Cardiac fibroblast (primary cell): Measurements from ENCODE around the gene CHST15.

Source experiments
- DNase-seq, 2 donors: peaks; one replicate each; pipeline versions ENCODE4 v3.0.0 to v3.0.0-alpha.2; 2010; ENCODE audit warnings: low read depth in 2 of 2
- H3K4me3 ChIP-seq, 2 donors: replicated peaks in 1 of 2; 1 replicate in 1 of 2; 2 replicates in 1 of 2; pipeline ENCODE4 v1.5.1; 2011; ENCODE audit warnings: low read depth in 2 of 2, low read length in 2 of 2, mild to moderate bottlenecking in 2 of 2, moderate library complexity in 1 of 2
- TF ChIP-seq, protein P1 (sequence below): IDR thresholded peaks from one replicate; pipeline ENCODE4 v1.5.1; 2011; ENCODE audit warnings: low read depth, mild to moderate bottlenecking, low read length, inconsistent platforms

The CHST15 gene

DNA sequence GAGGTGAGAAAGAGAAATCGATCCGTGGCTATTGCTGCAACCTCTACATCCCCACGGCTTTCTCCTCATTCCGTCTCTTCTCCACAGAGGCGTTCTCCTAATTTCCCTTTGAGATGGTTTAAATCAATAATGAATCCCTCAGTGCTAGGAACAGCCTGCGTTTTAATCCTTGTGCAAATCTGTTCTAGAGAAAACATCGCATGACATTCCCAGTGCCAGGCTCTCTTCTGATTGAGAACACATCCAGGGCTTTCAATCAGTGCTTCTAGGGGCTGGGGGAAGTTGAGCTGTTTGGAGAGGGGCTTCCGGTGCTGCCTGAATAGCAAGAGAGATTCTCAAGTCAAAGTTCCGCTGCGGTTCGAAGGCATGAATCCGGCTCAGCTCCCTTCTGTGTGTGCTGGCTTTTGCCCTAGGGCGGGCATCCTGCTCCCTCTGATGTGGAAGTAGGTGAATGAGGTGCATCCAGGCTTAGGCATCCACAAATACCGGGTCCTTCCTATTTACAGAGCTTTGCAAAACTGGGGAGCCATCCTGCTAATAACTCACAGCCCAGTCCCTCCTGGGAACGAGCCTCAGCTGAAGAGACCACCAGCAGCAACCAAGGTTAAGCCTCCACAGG is 62.8 kb downstream of the CHST15 start:
- H3K4me3 ChIP-seq: no peak overlapping the region
- no peak for DNase-seq

DNA sequence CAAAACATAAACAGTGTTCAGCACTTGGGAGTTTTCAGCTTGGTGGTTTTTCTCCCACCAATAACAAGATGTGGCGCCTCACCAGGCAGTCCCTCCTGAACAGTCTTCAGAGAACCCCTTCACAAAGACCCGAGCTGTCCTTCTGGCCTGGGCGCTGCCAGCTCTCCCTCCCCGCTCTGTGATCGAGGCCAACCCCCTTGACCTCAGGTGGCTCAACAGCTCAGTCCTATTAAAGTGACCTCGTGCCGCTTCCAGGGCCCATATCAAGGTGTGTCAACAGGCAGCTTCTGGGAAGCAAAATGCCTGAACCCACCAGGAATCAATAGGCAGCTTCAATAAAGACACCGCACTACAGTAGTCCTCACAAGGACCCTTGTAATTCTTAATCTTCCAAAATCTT is 63.3 kb downstream of the CHST15 start:
- H3K4me3 ChIP-seq: no peak overlapping the region
- no peak for DNase-seq
- TF ChIP-seq, protein P1, sequence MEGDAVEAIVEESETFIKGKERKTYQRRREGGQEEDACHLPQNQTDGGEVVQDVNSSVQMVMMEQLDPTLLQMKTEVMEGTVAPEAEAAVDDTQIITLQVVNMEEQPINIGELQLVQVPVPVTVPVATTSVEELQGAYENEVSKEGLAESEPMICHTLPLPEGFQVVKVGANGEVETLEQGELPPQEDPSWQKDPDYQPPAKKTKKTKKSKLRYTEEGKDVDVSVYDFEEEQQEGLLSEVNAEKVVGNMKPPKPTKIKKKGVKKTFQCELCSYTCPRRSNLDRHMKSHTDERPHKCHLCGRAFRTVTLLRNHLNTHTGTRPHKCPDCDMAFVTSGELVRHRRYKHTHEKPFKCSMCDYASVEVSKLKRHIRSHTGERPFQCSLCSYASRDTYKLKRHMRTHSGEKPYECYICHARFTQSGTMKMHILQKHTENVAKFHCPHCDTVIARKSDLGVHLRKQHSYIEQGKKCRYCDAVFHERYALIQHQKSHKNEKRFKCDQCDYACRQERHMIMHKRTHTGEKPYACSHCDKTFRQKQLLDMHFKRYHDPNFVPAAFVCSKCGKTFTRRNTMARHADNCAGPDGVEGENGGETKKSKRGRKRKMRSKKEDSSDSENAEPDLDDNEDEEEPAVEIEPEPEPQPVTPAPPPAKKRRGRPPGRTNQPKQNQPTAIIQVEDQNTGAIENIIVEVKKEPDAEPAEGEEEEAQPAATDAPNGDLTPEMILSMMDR: no peak

More for the DNA sequence above, 62.8 kb downstream of the CHST15 start:
- TF ChIP-seq, protein P1: no peak

DNA sequence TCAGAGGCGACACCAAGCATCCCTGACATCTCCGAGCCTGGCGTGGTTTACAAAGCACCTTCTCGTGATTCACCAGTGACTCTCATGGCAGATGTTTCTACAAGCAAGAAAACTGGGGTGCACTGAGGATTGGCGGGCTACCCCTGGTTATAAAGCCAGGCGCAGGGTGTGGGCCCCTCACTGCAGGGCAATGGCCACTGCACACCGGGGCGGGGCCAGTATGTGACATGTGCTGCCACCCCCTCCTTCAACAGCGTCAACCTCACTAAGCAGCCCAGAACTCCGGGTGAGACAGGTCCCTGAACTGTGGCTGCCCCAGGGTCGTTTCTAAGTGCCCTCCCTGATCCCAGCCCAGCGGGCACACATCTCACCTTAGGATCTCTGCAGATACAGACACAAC is 63.8 kb downstream of the CHST15 start:
- H3K4me3 ChIP-seq: no peak overlapping the region
- TF ChIP-seq, protein P1: no peak
- no peak for DNase-seq

DNA sequence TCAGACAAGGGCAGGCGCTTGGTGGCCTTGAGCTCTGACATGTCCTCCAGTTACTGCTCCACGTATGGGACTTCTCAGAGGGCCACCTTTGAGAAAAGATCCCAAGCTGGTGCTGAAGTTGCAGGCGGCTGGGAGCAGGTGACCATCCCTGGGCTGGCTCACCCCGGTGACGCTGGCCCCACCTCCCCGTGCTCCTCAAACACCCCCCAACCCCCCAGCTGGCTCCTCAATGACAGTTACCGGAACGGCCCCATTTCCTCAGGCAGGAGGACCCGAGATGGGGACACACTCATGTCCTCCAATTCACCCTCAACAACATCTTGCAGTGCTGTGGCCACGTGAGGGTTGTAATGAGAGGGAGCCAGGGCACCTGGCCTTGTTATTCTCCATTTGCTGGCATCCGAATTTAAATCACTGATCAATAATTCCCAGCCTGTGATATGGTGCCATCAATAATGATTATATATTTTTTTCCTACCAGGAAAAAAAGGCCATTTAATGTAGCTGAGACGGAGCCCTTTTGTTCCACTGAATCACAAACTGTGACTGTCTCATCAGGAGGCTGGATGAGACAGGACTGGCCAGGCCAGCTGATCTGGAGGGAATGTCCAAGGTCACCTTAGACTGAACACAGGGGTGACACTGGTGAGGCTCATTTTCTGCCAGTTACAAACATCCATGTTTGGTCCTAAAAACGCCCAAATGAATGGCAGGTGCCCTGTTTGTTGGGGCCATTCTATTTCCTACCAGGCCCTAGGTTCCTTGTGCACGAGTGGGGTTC is 64.5 kb downstream of the CHST15 start:
- TF ChIP-seq, protein P1: no peak
- H3K4me3 ChIP-seq: no peak overlapping the region
- DNase-seq: no peak

DNA sequence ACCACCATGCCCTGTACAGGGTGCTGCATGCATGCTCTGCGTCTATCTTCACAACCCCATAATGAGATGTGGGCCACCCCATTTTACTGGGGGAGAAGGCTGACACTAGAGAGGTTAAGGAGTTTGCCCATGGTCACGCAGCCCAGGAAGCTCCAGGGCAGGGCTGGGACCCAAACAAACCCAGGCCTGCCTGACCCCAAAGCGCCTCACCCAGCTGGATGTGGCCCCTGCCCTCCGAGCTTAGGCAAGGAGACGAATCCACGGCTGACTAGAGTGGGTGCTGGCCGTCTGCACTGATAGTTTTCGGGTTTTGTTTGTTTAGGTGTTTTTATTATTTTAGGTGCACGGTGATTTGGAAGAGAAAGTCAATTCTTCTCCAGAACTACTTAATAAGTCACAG is 65.7 kb downstream of the CHST15 start:
- DNase-seq: no peak
- no peak overlapping the region for H3K4me3 ChIP-seq
- TF ChIP-seq, protein P1: no peak

DNA sequence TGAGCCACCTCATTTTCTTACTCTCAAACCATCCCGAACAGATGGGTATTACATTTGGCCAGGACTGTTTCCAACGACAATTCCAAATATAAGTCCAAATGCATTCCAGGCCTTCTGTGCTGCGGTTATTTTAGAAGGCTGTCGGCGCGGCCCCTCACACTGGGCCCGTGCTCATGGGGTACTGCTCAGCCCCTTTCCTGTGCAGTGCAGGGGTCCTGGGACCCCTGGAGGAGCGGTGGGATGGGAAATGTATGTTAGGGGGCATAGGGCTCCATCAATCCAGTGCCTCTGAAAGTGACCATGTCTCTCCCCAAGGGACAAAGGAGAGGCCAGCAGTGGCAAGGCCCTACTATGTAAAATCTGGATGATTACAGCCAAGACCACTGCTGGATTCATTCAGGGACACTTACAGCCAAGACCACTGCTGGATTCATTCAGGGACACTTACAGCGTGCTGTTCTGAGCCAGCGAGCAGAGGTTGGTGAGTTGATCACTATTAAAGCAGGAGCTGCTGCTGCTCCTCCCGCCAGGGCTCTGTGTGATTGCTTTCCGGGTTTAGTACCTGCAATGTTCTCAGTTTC is 66.3 kb downstream of the CHST15 start:
- no peak for DNase-seq
- TF ChIP-seq, protein P1: no peak
- H3K4me3 ChIP-seq: no peak overlapping the region
